Transverse colon (tissue), 4 donors: ENCODE measurements around the gene CAMTA1. TPM values are rescaled to one million over a fixed set of nuclear protein-coding genes. Genes with fewer than 3 reads are reported as not detected.
A peak's percentile ranks its signal among the peaks of the same experiment; 100 is the strongest.

ENCODE experiments used
- DNase-seq: peaks from one replicate; pipeline ENCODE4 v3.0.0-alpha.2; 2019
- H3K27ac ChIP-seq, 4 donors: fragments of 200-600 bp; sonication (generic); 2 replicates each; pipeline ENCODE4 v1.5.1; 2016 to 2018; ENCODE audit warnings: inconsistent platforms in 4 of 4
- H3K27me3 ChIP-seq: fragments of 200-600 bp; sonication (generic); 2 replicates; pipeline ENCODE4 v1.5.1; 2017; ENCODE audit warnings: inconsistent platforms
- H3K36me3 ChIP-seq, 4 donors: fragments of 200-600 bp; sonication (generic); 2 replicates each; pipeline ENCODE4 v1.5.1; 2017 to 2019; ENCODE audit warnings: inconsistent platforms in 4 of 4
- H3K4me1 ChIP-seq, 4 donors: fragments of 200-600 bp; sonication (generic); 2 replicates each; pipeline ENCODE4 v1.5.1; 2017 to 2020; ENCODE audit warnings: inconsistent platforms in 4 of 4
- H3K4me3 ChIP-seq, 4 donors: fragments of 200-600 bp; sonication (generic); 1 replicate in 1 of 4; 2 replicates in 3 of 4; pipeline versions ENCODE4 v1.5.1 to v1.6.1; 2017 to 2019; ENCODE audit warnings: inconsistent platforms in 4 of 4
- H3K9me3 ChIP-seq, 2 donors: fragments of 200-600 bp; sonication (generic); 2 replicates each; pipeline ENCODE4 v1.5.1; 2017 to 2019; ENCODE audit warnings: inconsistent platforms in 2 of 2
- CTCF ChIP-seq, 5 experiments: fragments of 200-600 bp in 3 of 5; fragments of 450-650 bp in 2 of 5; sonication (generic) in 3 of 5; IDR thresholded peaks; 1 replicate in 2 of 5; 2 replicates in 3 of 5; pipeline ENCODE4 v1.5.1; 2016 to 2017; ENCODE audit warnings: antibody characterized with exemption in 5 of 5, inconsistent platforms in 3 of 5, mild to moderate bottlenecking in 2 of 5, moderate library complexity in 1 of 5
- EP300 ChIP-seq: sonication (generic); formaldehyde crosslinking; IDR thresholded peaks from one replicate; pipeline ENCODE4 v1.6.1; 2017; ENCODE audit warnings: antibody characterized with exemption, low read depth
- POLR2A ChIP-seq: fragments of 450-650 bp; IDR thresholded peaks from one replicate; pipeline ENCODE4 v1.6.1; 2016; ENCODE audit warnings: antibody characterized with exemption, mild to moderate bottlenecking, moderate library complexity
- POLR2AphosphoS5 ChIP-seq, 3 donors: sonication (generic); formaldehyde crosslinking; IDR thresholded peaks; one replicate each; pipeline ENCODE4 v1.6.1; 2016; ENCODE audit warnings: antibody characterized with exemption in 3 of 3
- WGBS, 2 donors: methylation state at CpG; one replicate each; pipeline ENCODE4 v1.1.5; 2018; ENCODE audit warnings: low coverage in 1 of 2; 5-methylcytosine and 5-hydroxymethylcytosine counted together
- in situ Hi-C, 4 donors: fragments of 200-750 bp; cut with MboI; loops; one replicate each; pipeline versions ENCODE4 v1.15.0 to v1.15.1; 2017; ENCODE audit warnings: low sequenced_read_pairs in 3 of 4, low pct_ligation_motif_present in 1 of 4, low pct_unique_long_range_greater_than_20kb in 1 of 4
- intact Hi-C: fragments of 100-400 bp; cut with DNase I; formaldehyde crosslinking; loops from one replicate; pipeline ENCODE4 v1.15.1; 2023; ENCODE audit warnings: low total_unique reads
- total RNA-seq, 4 donors: library from RNA; depleted of rRNA; stranded (reverse); fragments of >200 nt; gene quantifications; one replicate each; pipeline ENCODE4 v1.1.0, GENCODE V29; 2016

The CAMTA1 gene
- total RNA-seq, 4 donors from 2014 or later: 93.8 to 268 (median 130) TPM

- no peaks in the 10 kb centered on the region for H3K36me3 ChIP-seq
- no peak overlapping the region for H3K4me3 ChIP-seq
- in situ Hi-C loops: no loop called here
- TF ChIP-seq CTCF (IDR thresholded peaks at IDR 0.05) (peak in 4 of 5 experiments; percentile 15 to 34 (median 23)), POLR2A (no peak)
- DNase-seq: peak; percentile 16
- H3K9me3 ChIP-seq: no peaks in the 10 kb centered on the region
- intact Hi-C loops: no loop called here
- peaks cover 0 to 4% (median 0%) of the 10 kb centered on the region in 4 donors for H3K4me1 ChIP-seq
- H3K27ac ChIP-seq: no peak overlapping the region
- WGBS, 2 donors: 58% methylated on average over 19 of the region's 19 CpGs; no CpG with 5 or more reads in 1 of the 2 donors
- no peaks in the 10 kb centered on the region for H3K27me3 ChIP-seq
Measured at GRCh38 chr1:7454052-7454815, 669.0 kb downstream of the CAMTA1 start.

- in situ Hi-C loops (no loop called here), intact Hi-C loops (no loop called here)
- no peak overlapping the region for H3K27ac ChIP-seq
- H3K4me1 ChIP-seq: peaks cover 0 to 4% (median 0%) of the 10 kb centered on the region in 4 donors
- TF ChIP-seq CTCF (IDR thresholded peaks at IDR 0.05) (no peak), POLR2A (no peak), EP300 (no peak), POLR2AphosphoS5 (IDR thresholded peaks at IDR 0.05) (no peak)
- WGBS, 2 donors: 78% methylated on average over 28 of the region's 30 CpGs; no CpG with 5 or more reads in 1 of the 2 donors
- H3K36me3 ChIP-seq: no peaks in the 10 kb centered on the region
- H3K27me3 ChIP-seq: no peaks in the 10 kb centered on the region
- DNase-seq: no peak
- H3K9me3 ChIP-seq: no peaks in the 10 kb centered on the region
- no peak overlapping the region for H3K4me3 ChIP-seq
Measured at GRCh38 chr1:7454895-7455784, 669.9 kb downstream of the CAMTA1 start.

- H3K27ac ChIP-seq: no peak overlapping the region
- H3K9me3 ChIP-seq: no peaks in the 10 kb centered on the region
- TF ChIP-seq CTCF (IDR thresholded peaks at IDR 0.05): no peak
- TF ChIP-seq EP300: no peak
- no peak for TF ChIP-seq POLR2A
- no peak for TF ChIP-seq POLR2AphosphoS5 (IDR thresholded peaks at IDR 0.05)
- in situ Hi-C loops: no loop called here
- H3K4me1 ChIP-seq: peaks cover 0 to 4% (median 0%) of the 10 kb centered on the region in 4 donors
- intact Hi-C loops: no loop called here
- no peak overlapping the region for H3K4me3 ChIP-seq
- no peak for DNase-seq
- no peaks in the 10 kb centered on the region for H3K27me3 ChIP-seq
- WGBS, 2 donors: 85% methylated on average over 15 of the region's 15 CpGs; no CpG with 5 or more reads in 1 of the 2 donors
- H3K36me3 ChIP-seq: no peaks in the 10 kb centered on the region
Measured at GRCh38 chr1:7455796-7456721, 670.8 kb downstream of the CAMTA1 start.
